H9 (cell line): Measurements from ENCODE around the gene TUBB6. TPM values are rescaled to one million over a fixed set of nuclear protein-coding genes. Genes with fewer than 3 reads are reported as not detected.

ENCODE experiments used
- DNase-seq: peaks from one replicate; pipeline ENCODE4 v3.0.0-alpha.2; 2017
- H2AFZ ChIP-seq: one replicate; pipeline ENCODE4 v1.6.1; 2013; ENCODE audit warnings: mild to moderate bottlenecking, low read length, control low read depth, moderate library complexity
- H2AK5ac ChIP-seq: 2 replicates; pipeline ENCODE4 v1.6.1; 2013; ENCODE audit warnings: low read length, control low read depth, mixed read lengths; ENCODE audit not compliant: insufficient read length
- H2BK120ac ChIP-seq: one replicate; pipeline ENCODE4 v1.6.1; 2013; ENCODE audit warnings: low read depth, mild to moderate bottlenecking, low read length, control low read depth, inconsistent platforms; ENCODE audit not compliant: poor library complexity, severe bottlenecking
- H2BK12ac ChIP-seq: 2 replicates; pipeline ENCODE4 v1.6.1; 2013; ENCODE audit warnings: low read length, control low read depth, mixed read lengths, low read depth; ENCODE audit not compliant: insufficient read length
- H2BK15ac ChIP-seq: 2 replicates; pipeline ENCODE4 v1.6.1; 2013; ENCODE audit warnings: low read depth, low read length, control low read depth
- H2BK20ac ChIP-seq: one replicate; pipeline ENCODE4 v1.6.1; 2013; ENCODE audit warnings: low read depth, mild to moderate bottlenecking, low read length, control low read depth, inconsistent platforms; ENCODE audit not compliant: poor library complexity, severe bottlenecking
- H2BK5ac ChIP-seq: 2 replicates; pipeline ENCODE4 v1.6.1; 2013; ENCODE audit warnings: low read length, control low read depth, mixed read lengths; ENCODE audit not compliant: insufficient read length
- H3K14ac ChIP-seq: 2 replicates; pipeline ENCODE4 v1.6.1; 2013; ENCODE audit warnings: low read length, control low read depth; ENCODE audit not compliant: insufficient read depth
- H3K18ac ChIP-seq: 2 replicates; pipeline ENCODE4 v1.6.1; 2013; ENCODE audit warnings: low read depth, mild to moderate bottlenecking, mixed read lengths, low read length, control low read depth; ENCODE audit not compliant: insufficient read length
- H3K23ac ChIP-seq: 2 replicates; pipeline ENCODE4 v1.6.1; 2013; ENCODE audit warnings: low read length, control low read depth, mixed read lengths, low read depth; ENCODE audit not compliant: insufficient read length
- H3K23me2 ChIP-seq: 2 replicates; pipeline ENCODE4 v1.6.1; 2013; ENCODE audit warnings: low read depth, mild to moderate bottlenecking, mixed read lengths, low read length, control low read depth; ENCODE audit not compliant: insufficient read length, poor library complexity, severe bottlenecking
- H3K27ac ChIP-seq: 2 replicates; pipeline ENCODE4 v1.5.1; 2013; ENCODE audit warnings: low read length, control low read depth, mixed read lengths, low read depth; ENCODE audit not compliant: insufficient read length
- H3K27me3 ChIP-seq: 2 replicates; pipeline ENCODE4 v1.6.1; 2013; ENCODE audit warnings: low read length, control low read depth, inconsistent platforms; ENCODE audit not compliant: insufficient read depth
- H3K4ac ChIP-seq: 2 replicates; pipeline ENCODE4 v1.6.1; 2013; ENCODE audit warnings: low read depth, mild to moderate bottlenecking, control low read depth, inconsistent platforms, low read length, moderate library complexity
- H3K4me1 ChIP-seq: 2 replicates; pipeline ENCODE4 v1.6.1; 2013; ENCODE audit warnings: low read length, control low read depth, inconsistent platforms; ENCODE audit not compliant: insufficient read depth
- H3K4me2 ChIP-seq: 2 replicates; pipeline ENCODE4 v1.6.1; 2013; ENCODE audit warnings: low read length, control low read depth, mixed read lengths; ENCODE audit not compliant: insufficient read length, insufficient read depth
- H3K56ac ChIP-seq: 2 replicates; pipeline ENCODE4 v1.6.1; 2013; ENCODE audit warnings: low read depth, mild to moderate bottlenecking, mixed read lengths, low read length, control low read depth; ENCODE audit not compliant: insufficient read length
- H3K79me1 ChIP-seq: 2 replicates; pipeline ENCODE4 v1.6.1; 2013; ENCODE audit warnings: low read depth, mild to moderate bottlenecking, moderate library complexity, low read length, control low read depth, inconsistent platforms; ENCODE audit not compliant: insufficient read depth, poor library complexity, severe bottlenecking
- H3K79me2 ChIP-seq: 2 replicates; pipeline ENCODE4 v1.6.1; 2013; ENCODE audit warnings: low read length, control low read depth, inconsistent platforms; ENCODE audit not compliant: insufficient read depth
- H3K9ac ChIP-seq: 2 replicates; pipeline ENCODE4 v1.6.1; 2013; ENCODE audit warnings: low read length, control low read depth, mixed read lengths; ENCODE audit not compliant: insufficient read length; ENCODE audit errors: extremely low read depth
- H3K9me3 ChIP-seq: one replicate; pipeline ENCODE4 v1.6.1; 2013; ENCODE audit warnings: low read depth, low read length, inconsistent platforms; ENCODE audit not compliant: control insufficient read depth
- H3T11ph ChIP-seq: one replicate; pipeline ENCODE4 v1.6.1; 2013; ENCODE audit warnings: mild to moderate bottlenecking, low read length, control low read depth, inconsistent platforms
- H4K20me1 ChIP-seq: one replicate; pipeline ENCODE4 v1.6.1; 2013; ENCODE audit not compliant: control insufficient read depth, insufficient read length, insufficient read depth
- H4K5ac ChIP-seq: 2 replicates; pipeline ENCODE4 v1.6.1; 2013; ENCODE audit warnings: low read depth, mild to moderate bottlenecking, mixed read lengths, low read length, control low read depth; ENCODE audit not compliant: insufficient read length
- H4K8ac ChIP-seq: replicated peaks from 2 replicates; pipeline ENCODE4 v1.6.1; 2013; ENCODE audit warnings: low read length, control low read depth, mixed read lengths, low read depth; ENCODE audit not compliant: insufficient read length
- H4K91ac ChIP-seq: 2 replicates; pipeline ENCODE4 v1.6.1; 2013; ENCODE audit warnings: low read depth, mild to moderate bottlenecking, moderate library complexity, mixed read lengths, low read length, control low read depth; ENCODE audit not compliant: insufficient read length
- H3K27ac Mint-ChIP-seq, 3 experiments: 2 replicates in 2 of 3; 3 replicates in 1 of 3; pipeline ENCODE4 v1.8.0; 2020 to 2021; ENCODE audit warnings: mixed read lengths in 3 of 3, mild to moderate bottlenecking in 1 of 3, moderate library complexity in 1 of 3
- H3K27me3 Mint-ChIP-seq: 2 replicates; pipeline ENCODE4 v1.8.0; 2021; ENCODE audit warnings: low read depth, mild to moderate bottlenecking, moderate library complexity, mixed read lengths
- H3K36me3 Mint-ChIP-seq, 3 experiments: 2 replicates in 2 of 3; 3 replicates in 1 of 3; pipeline ENCODE4 v1.8.0; 2020 to 2021; ENCODE audit warnings: low read depth in 3 of 3, mixed read lengths in 3 of 3; ENCODE audit not compliant: insufficient read depth in 1 of 3
- H3K4me1 Mint-ChIP-seq, 2 experiments: 2 replicates each; pipeline ENCODE4 v1.8.0; 2020; ENCODE audit warnings: mixed read lengths in 2 of 2
- H3K4me3 Mint-ChIP-seq, 2 experiments: 2 replicates in 1 of 2; 3 replicates in 1 of 2; pipeline ENCODE4 v1.8.0; 2020 to 2021; ENCODE audit warnings: mild to moderate bottlenecking in 2 of 2, mixed read lengths in 2 of 2, moderate library complexity in 1 of 2
- H3K9me3 Mint-ChIP-seq, 2 experiments: 2 replicates in 1 of 2; 3 replicates in 1 of 2; pipeline ENCODE4 v1.8.0; 2020; ENCODE audit warnings: mild to moderate bottlenecking in 2 of 2, mixed read lengths in 2 of 2, moderate library complexity in 1 of 2
- WGBS: extraction: QIAGEN DNeasy Blood & Tissue Kit; methylation state at CpG from one replicate; pipeline ENCODE4 v1.1.7; 2013; ENCODE audit warnings: missing lambda C conversion rate, low lambda C conversion rate, mixed read lengths; ENCODE audit not compliant: insufficient read length; ENCODE audit errors: extremely low coverage; 5-methylcytosine and 5-hydroxymethylcytosine counted together
- total RNA-seq: library from RNA; stranded (reverse); gene quantifications from 2 replicates; pipeline ENCODE4 v1.2.1, GENCODE V29; 2021
- TF ChIP-seq, protein P1 (sequence below): fragments of 200-600 bp; sonication (generic); conservative IDR thresholded peaks from 3 replicates; pipeline ENCODE4 v1.8.0; 2021; ENCODE audit warnings: antibody characterized with exemption, mild to moderate bottlenecking

The TUBB6 gene
- total RNA-seq, 1 experiment from 2014 or later = 134 TPM

DNA sequence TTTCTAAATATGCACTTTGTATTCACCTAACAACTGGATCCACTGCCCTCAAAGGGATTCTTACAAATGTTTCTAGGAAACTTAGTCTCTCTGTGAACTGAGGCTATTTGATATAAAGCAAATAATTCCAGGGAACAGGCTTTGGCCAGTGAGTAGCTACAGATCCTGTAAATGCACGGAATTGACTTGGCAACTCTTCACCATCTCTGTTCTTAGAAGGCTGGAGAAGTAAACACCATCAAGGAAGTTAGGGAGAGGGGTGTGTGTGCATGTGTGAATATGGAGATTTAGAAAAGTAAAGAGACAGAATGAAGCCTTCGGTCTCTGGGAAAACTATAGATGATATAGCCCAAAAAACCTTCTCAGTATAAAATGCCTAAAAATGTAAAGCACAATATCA lies 43.2 kb upstream of the TUBB6 start:
- no CpG with 5 or more reads among the region's 2 CpGs for WGBS
- H3K27ac ChIP-seq = no peak overlapping the region
- H2BK120ac ChIP-seq = no peak overlapping the region
- no peak overlapping the region for H4K5ac ChIP-seq
- no peak overlapping the region for H3K14ac ChIP-seq
- DNase-seq = no peak
- H3K9ac ChIP-seq = no peak overlapping the region
- no peak overlapping the region for H4K91ac ChIP-seq
- H3K79me1 ChIP-seq = no peaks in the 10 kb centered on the region
- H3K23me2 ChIP-seq = peaks cover 2% of the 10 kb centered on the region
- no peak overlapping the region for H3K4ac ChIP-seq
- no peaks in the 10 kb centered on the region for H3K9me3 ChIP-seq
- H3K56ac ChIP-seq = no peak overlapping the region
- H2AFZ ChIP-seq = no peak overlapping the region
- H3K23ac ChIP-seq = no peak overlapping the region
- Mint-ChIP-seq H3K27me3 (peaks cover 18% of the 10 kb centered on the region), H3K4me1 (no peaks in the 10 kb centered on the region), H3K27ac (no peak overlapping the region; a peak in 1 of 7 replicates), H3K36me3 (no peaks in the 10 kb centered on the region), H3K9me3 (no peaks in the 10 kb centered on the region), H3K4me3 (no peak overlapping the region)
- no peak overlapping the region for H2BK15ac ChIP-seq
- no peak overlapping the region for H2AK5ac ChIP-seq
- no peak overlapping the region for H2BK5ac ChIP-seq
- TF ChIP-seq, protein P1, sequence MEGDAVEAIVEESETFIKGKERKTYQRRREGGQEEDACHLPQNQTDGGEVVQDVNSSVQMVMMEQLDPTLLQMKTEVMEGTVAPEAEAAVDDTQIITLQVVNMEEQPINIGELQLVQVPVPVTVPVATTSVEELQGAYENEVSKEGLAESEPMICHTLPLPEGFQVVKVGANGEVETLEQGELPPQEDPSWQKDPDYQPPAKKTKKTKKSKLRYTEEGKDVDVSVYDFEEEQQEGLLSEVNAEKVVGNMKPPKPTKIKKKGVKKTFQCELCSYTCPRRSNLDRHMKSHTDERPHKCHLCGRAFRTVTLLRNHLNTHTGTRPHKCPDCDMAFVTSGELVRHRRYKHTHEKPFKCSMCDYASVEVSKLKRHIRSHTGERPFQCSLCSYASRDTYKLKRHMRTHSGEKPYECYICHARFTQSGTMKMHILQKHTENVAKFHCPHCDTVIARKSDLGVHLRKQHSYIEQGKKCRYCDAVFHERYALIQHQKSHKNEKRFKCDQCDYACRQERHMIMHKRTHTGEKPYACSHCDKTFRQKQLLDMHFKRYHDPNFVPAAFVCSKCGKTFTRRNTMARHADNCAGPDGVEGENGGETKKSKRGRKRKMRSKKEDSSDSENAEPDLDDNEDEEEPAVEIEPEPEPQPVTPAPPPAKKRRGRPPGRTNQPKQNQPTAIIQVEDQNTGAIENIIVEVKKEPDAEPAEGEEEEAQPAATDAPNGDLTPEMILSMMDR = no peak
- no peak overlapping the region for H3K4me2 ChIP-seq
- no peak overlapping the region for H4K8ac ChIP-seq
- no peak overlapping the region for H3T11ph ChIP-seq
- H4K20me1 ChIP-seq = no peaks in the 10 kb centered on the region
- H2BK20ac ChIP-seq = no peak overlapping the region
- H3K18ac ChIP-seq = no peak overlapping the region
- no peak overlapping the region for H2BK12ac ChIP-seq
- H3K4me1 ChIP-seq = no peaks in the 10 kb centered on the region; the same call in 1 of the 2 replicates
- H3K27me3 ChIP-seq = no peaks in the 10 kb centered on the region
- H3K79me2 ChIP-seq = no peaks in the 10 kb centered on the region
